K562 (cell line): ENCODE results near the gene TXNL1. TPM values are rescaled to one million over a fixed set of nuclear protein-coding genes. Genes with fewer than 3 reads are reported as not detected.

Experiments used
- ARID1B ChIP-seq: fragments of 450-650 bp; IDR thresholded peaks from 2 replicates; pipeline ENCODE4 v1.6.1; 2016; ENCODE audit warnings: antibody characterized with exemption, mild to moderate bottlenecking, inconsistent platforms
- DPF2 ChIP-seq: fragments of 450-650 bp; IDR thresholded peaks from 2 replicates; pipeline ENCODE4 v1.6.1; 2016
- MYC ChIP-seq, 2 experiments: fragments of 250-450 bp in 1 of 2; sonication (Bioruptor Pico) in 1 of 2; IDR thresholded peaks; 2 replicates each; pipeline versions ENCODE4 v1.5.1 to v1.6.1; 2012 to 2021; ENCODE audit warnings: low read depth in 2 of 2, borderline replicate concordance in 1 of 2, improper control_type of control experiment in 1 of 2, low read length in 1 of 2, mild to moderate bottlenecking in 1 of 2, moderate library complexity in 1 of 2
- REST ChIP-seq, 2 experiments: fragments of 450-650 bp; formaldehyde crosslinking in 1 of 2; IDR thresholded peaks; 2 replicates each; pipeline versions ENCODE4 v1.4.0 to v1.6.1; 2014 to 2020; ENCODE audit warnings: mild to moderate bottlenecking in 2 of 2, borderline replicate concordance in 1 of 2, low read depth in 1 of 2
- SREBF2 ChIP-seq: sonication (generic); formaldehyde crosslinking; IDR thresholded peaks from 2 replicates; pipeline ENCODE4 v1.4.0; 2020; ENCODE audit warnings: mild to moderate bottlenecking, missing genetic modification reagents
- TFE3 ChIP-seq: fragments of 450-650 bp; formaldehyde crosslinking; IDR thresholded peaks from 2 replicates; pipeline ENCODE4 v1.4.0; 2020; ENCODE audit warnings: mild to moderate bottlenecking, mixed read lengths
- ZC3H8 ChIP-seq: fragments of 450-650 bp; IDR thresholded peaks from 2 replicates; pipeline ENCODE4 v1.6.1; 2017
- ZNF449 ChIP-seq: fragments of 250-450 bp; sonication (Bioruptor Pico); IDR thresholded peaks from 2 replicates; pipeline ENCODE4 v1.8.0; 2022; ENCODE audit warnings: moderate library complexity, mild to moderate bottlenecking, inconsistent platforms
- polyA plus RNA-seq, 8 experiments: library from polyadenylated mRNA; depleted of rRNA in 4 of 8; stranded (reverse) in 5 of 8; unstranded in 3 of 8; fragments of >200 nt; fragmentation: Nextera tagmentation in 2 of 8; fragmentation: Illumina TruSeq in 1 of 8; extraction: Ambion mirVana in 2 of 8; extraction: Trizol in 1 of 8; gene quantifications; 2 replicates each; pipeline versions ENCODE4 v1.2.1 to v1.2.3, GENCODE V29; 2011 to 2014; ENCODE audit warnings: inconsistent platforms in 1 of 8, missing spikeins in 1 of 8
- total RNA-seq, 7 experiments: library from RNA; depleted of rRNA in 6 of 7; stranded (reverse); fragments of >200 nt in 6 of 7; fragmentation: Illumina TruSeq in 2 of 7; extraction: Trizol in 2 of 7; gene quantifications; 2 replicates each; pipeline versions ENCODE4 v1.2.1 to v1.2.3, GENCODE V29; 2011 to 2021; ENCODE audit warnings: low replicate concordance in 1 of 7

The TXNL1 gene
- total and polyA plus RNA-seq, 9 of the 15 experiments (the other 6 are each of a cell fraction or from before 2014, with no cell fraction given) = 45.4 to 103 (median 65.7) TPM

GRCh38 chr18:56643381-56643780 is 5.0 kb upstream of the TXNL1 start (continued):
- TF ChIP-seq REST (IDR thresholded peaks at IDR 0.05; ENCODE audit: borderline replicate concordance) (no peak), REST (CRISPR knock-in tag; IDR thresholded peaks at IDR 0.05; ENCODE audit: low read depth) (no peak), ZNF449 (CRISPR knock-in tag) (no peak), DPF2 (no peak), ARID1B (no peak), MYC (IDR thresholded peaks at IDR 0.05; ENCODE audit: low read depth, low read length) (no peak), MYC (CRISPR knock-in tag; IDR thresholded peaks at IDR 0.05; ENCODE audit: borderline replicate concordance, low read depth) (no peak), ZC3H8 (no peak), TFE3 (no peak), SREBF2 (CRISPR knock-in tag) (no peak)
